Smooth muscle cell (in vitro differentiated cells): ENCODE data around the gene KLF13. TPM values are rescaled to one million over a fixed set of nuclear protein-coding genes. Genes with fewer than 3 reads are reported as not detected.

Experiments used
- DNase-seq: peaks from one replicate; lab custom pipeline; 2025; ENCODE audit not compliant: unreplicated experiment; lab: John Stamatoyannopoulos, UW
- H2AFZ ChIP-seq: fragments of 200-600 bp; sonication (generic); 2 replicates; pipeline ENCODE4 v1.6.0; 2016; ENCODE audit warnings: antibody characterized with exemption, low read depth, mild to moderate bottlenecking
- H3F3A ChIP-seq: fragments of 200-600 bp; sonication (generic); 2 replicates; pipeline ENCODE4 v1.6.0; 2017; ENCODE audit warnings: antibody characterized with exemption, low read depth
- H3K27ac ChIP-seq: fragments of 200-600 bp; sonication (generic); 2 replicates; pipeline ENCODE4 v1.5.1; 2016; ENCODE audit warnings: low read depth, mild to moderate bottlenecking
- H3K27me3 ChIP-seq: fragments of 200-600 bp; sonication (generic); 2 replicates; pipeline ENCODE4 v1.6.1; 2016; ENCODE audit warnings: low read depth, mild to moderate bottlenecking
- H3K36me3 ChIP-seq: fragments of 200-600 bp; sonication (generic); 2 replicates; pipeline ENCODE4 v1.5.1; 2016; ENCODE audit warnings: low read depth
- H3K4me1 ChIP-seq: fragments of 200-600 bp; sonication (generic); 2 replicates; pipeline ENCODE4 v1.5.1; 2016; ENCODE audit warnings: low read depth
- H3K4me2 ChIP-seq: fragments of 200-600 bp; sonication (generic); 2 replicates; pipeline ENCODE4 v1.6.0; 2016; ENCODE audit warnings: mild to moderate bottlenecking
- H3K4me3 ChIP-seq: fragments of 200-600 bp; sonication (generic); 2 replicates; pipeline ENCODE4 v1.5.1; 2016; ENCODE audit warnings: mild to moderate bottlenecking
- H3K79me2 ChIP-seq: fragments of 200-600 bp; sonication (generic); 2 replicates; pipeline ENCODE4 v1.6.0; 2016; ENCODE audit warnings: low read depth, mild to moderate bottlenecking
- H3K9ac ChIP-seq: fragments of 200-600 bp; sonication (generic); 2 replicates; pipeline ENCODE4 v1.6.0; 2016; ENCODE audit warnings: low read depth
- H3K9me3 ChIP-seq: fragments of 200-600 bp; sonication (generic); replicated peaks from 2 replicates; pipeline ENCODE4 v1.5.1; 2016; ENCODE audit warnings: low read depth
- H4K20me1 ChIP-seq: fragments of 200-600 bp; sonication (generic); 2 replicates; pipeline ENCODE4 v1.6.0; 2016; ENCODE audit warnings: low read depth
- CTCF ChIP-seq: fragments of 200-600 bp; sonication (generic); IDR thresholded peaks from 2 replicates; pipeline ENCODE4 v1.5.1; 2017; ENCODE audit warnings: borderline replicate concordance, mild to moderate bottlenecking, antibody characterized with exemption; ENCODE audit not compliant: insufficient read depth, poor library complexity, severe bottlenecking
- WGBS: methylation state at CpG from one replicate; pipeline ENCODE4 v1.1.7; 2016; ENCODE audit warnings: low lambda C conversion rate; 5-methylcytosine and 5-hydroxymethylcytosine counted together
- polyA plus RNA-seq: library from polyadenylated mRNA; unstranded; fragments of >200 nt; fragmentation: Nextera tagmentation; extraction: Ambion mirVana; gene quantifications from 2 replicates; pipeline ENCODE4 v1.2.1, GENCODE V29; 2016
- total RNA-seq: library from RNA; depleted of rRNA; stranded (reverse); fragments of >200 nt; gene quantifications from 2 replicates; pipeline ENCODE4 v1.2.3, GENCODE V29; 2014

KLF13 gene
- total and polyA plus RNA-seq, 2 experiments from 2014 or later, result 42.1 to 74.2 TPM

GRCh38 chr15:31280831-31281216 lies 45.8 kb upstream of the KLF13 start:
- no peak overlapping the region for H3K9ac ChIP-seq
- no peaks in the 10 kb centered on the region for H3F3A ChIP-seq
- no peak for DNase-seq
- H3K79me2 ChIP-seq, result no peaks in the 10 kb centered on the region
- H3K4me2 ChIP-seq, result no peak overlapping the region
- no peak for TF ChIP-seq CTCF
- no peaks in the 10 kb centered on the region for H4K20me1 ChIP-seq
- H3K36me3 ChIP-seq, result no peaks in the 10 kb centered on the region
- H3K4me3 ChIP-seq, result no peak overlapping the region
- WGBS, result 92% methylated on average over 6 of the region's 6 CpGs
- no peak overlapping the region for H3K27ac ChIP-seq
- no peaks in the 10 kb centered on the region for H3K27me3 ChIP-seq
- H3K9me3 ChIP-seq, result no peaks in the 10 kb centered on the region
- H2AFZ ChIP-seq, result no peak overlapping the region
- no peaks in the 10 kb centered on the region for H3K4me1 ChIP-seq

GRCh38 chr15:31283043-31283442 lies 43.6 kb upstream of the KLF13 start:
- no peak overlapping the region for H3K9ac ChIP-seq
- no peaks in the 10 kb centered on the region for H4K20me1 ChIP-seq
- no peaks in the 10 kb centered on the region for H3K27me3 ChIP-seq
- no peak overlapping the region for H3K27ac ChIP-seq
- H3K4me1 ChIP-seq, result no peaks in the 10 kb centered on the region
- no peak for DNase-seq
- TF ChIP-seq CTCF, result no peak
- no peak overlapping the region for H2AFZ ChIP-seq
- WGBS, result 88% methylated on average over 4 of the region's 4 CpGs
- H3K36me3 ChIP-seq, result no peaks in the 10 kb centered on the region
- H3K4me3 ChIP-seq, result no peak overlapping the region
- no peak overlapping the region for H3K4me2 ChIP-seq
- no peaks in the 10 kb centered on the region for H3F3A ChIP-seq
- H3K79me2 ChIP-seq, result no peaks in the 10 kb centered on the region
- peaks cover 5% of the 10 kb centered on the region for H3K9me3 ChIP-seq

GRCh38 chr15:31285772-31286261 lies 40.8 kb upstream of the KLF13 start:
- Histone ChIP-seq H3K27ac (no peak overlapping the region), H3K36me3 (no peaks in the 10 kb centered on the region), H3F3A (no peaks in the 10 kb centered on the region), H3K9ac (no peak overlapping the region), H2AFZ (no peak overlapping the region), H4K20me1 (no peaks in the 10 kb centered on the region), H3K9me3 (peaks cover 5% of the 10 kb centered on the region), H3K4me2 (no peak overlapping the region), H3K4me3 (no peak overlapping the region), H3K27me3 (peaks cover 5% of the 10 kb centered on the region), H3K79me2 (no peaks in the 10 kb centered on the region), H3K4me1 (no peaks in the 10 kb centered on the region)
- TF ChIP-seq CTCF, result no peak
- 50% methylated on average over 1 of the region's 1 CpG for WGBS
- DNase-seq, result no peak

GRCh38 chr15:31291048-31291578 lies 35.5 kb upstream of the KLF13 start:
- H3K27ac ChIP-seq, result no peak overlapping the region
- no peak overlapping the region for H3K4me2 ChIP-seq
- no peak overlapping the region for H2AFZ ChIP-seq
- WGBS, result 76% methylated on average over 3 of the region's 3 CpGs
- H3F3A ChIP-seq, result no peaks in the 10 kb centered on the region
- no peak for TF ChIP-seq CTCF
- H3K79me2 ChIP-seq, result no peaks in the 10 kb centered on the region
- peaks cover 5% of the 10 kb centered on the region for H3K4me1 ChIP-seq
- peaks cover 5% of the 10 kb centered on the region for H3K9me3 ChIP-seq
- H3K27me3 ChIP-seq, result peaks cover 12% of the 10 kb centered on the region
- no peak for DNase-seq
- no peak overlapping the region for H3K9ac ChIP-seq
- no peaks in the 10 kb centered on the region for H4K20me1 ChIP-seq
- no peaks in the 10 kb centered on the region for H3K36me3 ChIP-seq
- no peak overlapping the region for H3K4me3 ChIP-seq
